Activated CD8-positive, alpha-beta memory T cell treated with anti-CD3 and anti-CD28 coated beads, Interleukin-2, amount 50 U/mL, for 24 hours (primary cell): ENCODE data around the gene GUCY1A2.
"Not testable (repeated sequence)": the region's sequence is repeated elsewhere in the genome, so short reads cannot be mapped to it uniquely, and the experiment has no call there.

ENCODE experiments used
- DNase-seq: peaks from one replicate; pipeline ENCODE4 v3.0.0-alpha.2; 2020; ENCODE audit errors: extremely low read depth

Gene GUCY1A2

DNA sequence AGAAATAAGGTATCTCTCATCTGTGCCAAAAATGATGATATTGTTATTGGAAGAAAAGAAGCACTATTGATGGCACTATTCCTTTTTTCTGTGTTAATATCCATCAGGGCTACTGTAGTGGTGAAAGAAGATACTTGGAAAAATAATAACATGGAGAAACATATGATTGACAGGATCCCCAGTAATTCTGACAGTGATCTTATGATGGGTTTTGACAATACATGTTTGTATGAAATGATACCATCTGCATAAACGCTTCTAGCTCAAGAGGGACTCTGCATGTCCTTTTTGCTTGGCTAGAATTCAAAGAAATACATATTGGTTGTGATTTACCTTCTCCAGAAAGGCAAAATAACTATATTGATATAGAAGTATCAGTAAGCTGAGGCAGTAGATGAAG lies 178.1 kb downstream of the GUCY1A2 start:
- DNase-seq, result no peak

DNA sequence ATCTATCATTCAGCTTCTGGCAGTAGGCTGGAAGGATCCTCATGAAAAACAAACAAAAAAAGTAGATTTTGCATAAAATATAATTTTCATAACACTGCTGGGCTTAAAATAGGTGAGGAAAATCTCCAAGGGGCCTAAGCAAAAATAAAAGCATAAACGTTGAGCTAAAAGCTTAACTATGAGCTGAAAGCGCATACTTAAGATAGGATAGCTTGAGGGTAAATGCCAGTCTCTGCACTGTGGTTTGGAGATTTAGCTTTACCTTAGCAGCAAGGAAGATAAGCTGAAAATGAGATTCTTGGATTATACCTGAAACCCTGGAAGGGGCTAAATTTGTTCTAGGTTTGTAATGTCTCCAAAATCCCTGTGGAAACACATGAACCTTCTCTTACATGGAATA lies 183.7 kb downstream of the GUCY1A2 start:
- no peak for DNase-seq

DNA sequence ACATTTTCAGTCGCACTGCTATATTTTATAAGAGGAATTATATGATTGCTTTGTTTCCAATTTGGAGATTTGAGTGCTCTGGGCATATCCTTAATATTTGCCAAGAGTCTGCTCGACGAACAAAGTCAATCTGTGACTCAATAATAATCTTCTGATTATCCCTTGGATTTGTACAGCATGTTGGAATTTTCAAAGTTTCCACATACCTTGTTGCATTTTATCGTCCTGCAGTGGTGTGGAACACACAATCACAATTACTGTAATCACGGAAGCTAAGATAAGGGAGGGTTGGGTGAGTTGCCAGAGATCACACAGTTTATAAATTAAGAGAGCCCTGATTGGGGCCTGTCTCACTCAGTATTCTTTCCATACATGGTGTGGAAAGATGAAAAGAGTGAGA lies 189.3 kb downstream of the GUCY1A2 start:
- DNase-seq, result no peak

DNA sequence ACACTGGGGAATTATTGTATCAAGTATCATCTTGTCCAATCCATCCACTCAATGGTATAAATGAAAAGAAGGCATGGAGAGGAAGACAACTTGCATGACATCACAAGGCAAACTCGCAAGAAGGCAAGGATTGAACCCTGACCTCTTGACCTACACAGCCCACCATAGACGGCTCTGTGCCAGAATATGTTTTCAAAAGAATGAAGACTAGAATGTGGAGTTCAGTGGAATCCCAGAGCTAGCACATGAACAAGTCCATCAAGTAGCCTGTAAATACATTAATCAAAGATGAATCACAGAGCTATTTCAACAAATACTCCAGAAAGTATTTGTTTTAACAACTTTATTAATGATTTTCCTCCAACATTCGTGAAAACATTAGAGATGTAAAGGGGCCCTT lies 189.7 kb downstream of the GUCY1A2 start:
- no peak for DNase-seq

DNA sequence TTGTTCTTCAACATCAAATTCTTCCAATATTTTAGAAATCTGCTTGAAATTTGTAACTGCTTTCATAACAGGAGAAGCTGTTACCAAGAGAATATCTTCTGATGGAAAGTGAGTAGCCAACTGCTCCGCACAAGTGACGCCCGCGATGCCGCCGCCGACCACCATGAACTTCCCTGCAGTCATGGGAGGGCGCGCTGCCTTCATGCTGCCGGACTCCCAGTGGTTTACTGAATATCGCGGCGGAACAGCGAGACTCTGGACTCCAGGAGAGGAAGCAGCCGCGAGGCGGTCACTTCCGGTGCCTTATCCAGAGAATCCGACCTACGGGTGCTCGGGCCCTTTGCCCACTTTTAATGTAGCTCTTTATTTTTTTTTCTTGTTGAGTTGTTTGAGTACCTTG lies 190.6 kb downstream of the GUCY1A2 start:
- DNase-seq, result no peak

DNA sequence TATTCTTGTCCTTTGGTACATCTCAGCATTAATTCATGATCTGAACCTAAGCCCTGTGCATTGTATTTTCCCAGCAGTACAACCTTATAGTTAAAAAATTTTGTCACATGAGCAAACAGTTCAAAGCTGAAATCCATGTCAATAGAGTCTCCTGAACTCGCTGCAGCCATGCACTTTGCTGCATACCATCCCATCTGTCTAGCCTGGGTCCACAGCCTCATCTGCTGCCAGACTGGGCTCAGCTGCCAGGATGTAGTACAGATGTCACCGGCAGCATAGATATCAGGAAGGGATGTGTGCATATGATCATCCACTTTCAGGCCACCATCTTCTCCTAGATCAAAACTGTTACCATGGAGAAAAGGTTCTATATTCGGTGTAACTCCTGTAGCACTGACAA lies 191.7 kb downstream of the GUCY1A2 start:
- DNase-seq, result not testable (repeated sequence)

DNA sequence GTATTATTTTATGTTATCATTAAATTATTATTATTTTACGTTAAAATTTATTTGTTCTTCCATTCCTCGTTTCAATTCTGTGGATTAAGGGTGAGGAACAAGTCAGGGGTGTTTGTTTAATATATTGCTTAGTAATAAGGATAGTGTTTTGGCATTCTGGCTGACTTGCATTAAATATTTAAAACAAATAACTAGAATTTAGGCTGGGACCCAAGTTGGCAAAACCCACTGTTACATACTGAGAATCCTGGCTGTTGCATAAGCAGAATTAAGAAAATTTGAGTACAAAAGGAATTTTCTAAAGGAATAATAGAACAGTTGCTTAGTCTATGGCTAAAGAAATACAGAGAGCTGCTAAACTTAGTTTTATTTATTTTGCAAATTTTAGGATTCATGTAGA lies 196.4 kb downstream of the GUCY1A2 start:
- DNase-seq, result no peak

DNA sequence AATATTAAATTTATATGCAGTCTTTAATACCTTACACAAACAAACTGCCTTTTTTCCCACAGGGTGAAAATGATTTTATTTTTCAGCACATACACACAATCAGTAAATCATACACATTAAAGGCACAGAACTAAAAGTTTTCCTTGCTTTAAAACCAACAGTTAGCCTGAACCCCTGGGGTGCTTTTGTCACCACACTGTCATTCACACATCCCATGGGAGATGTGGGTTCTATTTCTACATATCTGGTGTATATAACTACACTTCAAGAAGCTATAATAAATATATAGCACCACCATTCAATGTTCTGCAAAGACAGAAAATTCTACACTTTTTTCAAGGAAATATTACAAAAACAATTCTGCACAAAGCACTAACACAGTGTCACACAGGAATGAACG lies 197.0 kb downstream of the GUCY1A2 start:
- DNase-seq, result no peak

DNA sequence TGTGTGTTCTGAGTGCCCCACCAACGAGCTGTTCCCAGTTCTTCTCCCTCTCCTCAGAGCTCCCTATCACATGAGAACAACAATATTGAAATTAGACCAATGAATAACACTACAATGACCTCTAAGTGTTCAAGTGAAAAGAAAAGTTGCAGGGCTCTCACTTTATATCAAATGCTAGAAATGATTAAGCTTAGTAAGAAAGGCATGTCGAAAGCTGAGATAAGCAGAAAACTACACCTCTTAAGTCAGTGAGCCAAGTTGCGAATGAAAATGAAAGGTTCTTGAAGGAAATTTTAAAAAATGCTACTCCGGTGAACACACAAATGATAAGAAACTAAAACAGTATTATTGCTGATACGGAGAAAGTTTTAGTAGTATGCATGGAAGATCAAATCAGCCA lies 199.8 kb downstream of the GUCY1A2 start:
- DNase-seq, result no peak

DNA sequence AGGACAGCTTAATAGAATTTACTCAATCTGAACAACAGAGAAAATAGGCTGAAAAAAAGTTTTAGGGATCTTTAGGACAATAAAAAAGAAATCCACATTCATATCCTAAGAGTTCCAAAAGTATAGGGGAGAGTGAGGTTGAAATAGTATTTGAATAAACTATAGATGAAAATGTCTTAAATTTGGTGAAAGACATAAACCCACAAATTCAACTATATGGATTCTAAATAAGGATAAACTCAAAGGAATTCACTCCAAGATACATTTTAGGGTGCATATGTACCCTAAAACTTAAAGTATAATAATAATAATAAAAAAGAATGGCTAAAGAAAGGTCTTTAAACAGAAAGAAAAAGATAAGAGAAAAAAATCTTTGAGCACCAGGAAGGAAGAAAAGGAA lies 203.1 kb downstream of the GUCY1A2 start:
- DNase-seq, result no peak

DNA sequence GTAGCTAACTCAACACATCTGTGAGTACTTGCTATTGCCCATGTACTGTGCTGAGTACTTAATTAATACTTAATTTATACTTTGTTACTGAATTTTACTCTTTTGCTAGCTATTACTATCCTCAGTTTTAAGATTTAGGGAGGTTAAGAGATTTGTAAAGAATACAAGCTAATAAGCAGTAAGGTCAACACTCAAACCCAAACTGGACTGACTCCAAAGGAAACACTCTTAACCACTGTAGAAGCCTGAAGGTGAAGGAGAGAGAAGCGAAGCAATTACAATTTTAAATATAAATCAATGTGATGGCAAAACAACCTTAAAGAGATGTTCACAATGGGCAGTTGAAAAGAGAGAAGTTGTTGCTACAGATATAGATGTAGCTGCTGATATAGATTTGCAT lies 204.5 kb downstream of the GUCY1A2 start:
- no peak for DNase-seq

DNA sequence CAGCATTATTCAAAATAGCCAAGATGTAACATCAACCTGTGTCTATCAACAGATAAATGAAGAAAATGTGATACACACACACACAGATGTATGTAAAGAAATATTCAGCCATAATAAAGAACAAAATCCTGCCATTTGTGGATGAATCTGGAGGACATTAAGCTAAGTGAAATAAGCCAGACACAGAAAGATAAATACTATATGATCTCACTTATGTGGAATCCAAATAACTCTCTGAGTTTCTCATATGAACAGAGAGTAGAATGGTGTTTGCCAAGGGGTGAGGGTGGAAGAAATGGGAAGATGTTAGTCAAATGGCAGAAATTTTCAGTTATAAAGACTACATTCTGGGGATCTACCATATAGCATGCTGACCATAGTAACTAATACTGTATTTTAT lies 224.2 kb downstream of the GUCY1A2 start:
- DNase-seq, result no peak

DNA sequence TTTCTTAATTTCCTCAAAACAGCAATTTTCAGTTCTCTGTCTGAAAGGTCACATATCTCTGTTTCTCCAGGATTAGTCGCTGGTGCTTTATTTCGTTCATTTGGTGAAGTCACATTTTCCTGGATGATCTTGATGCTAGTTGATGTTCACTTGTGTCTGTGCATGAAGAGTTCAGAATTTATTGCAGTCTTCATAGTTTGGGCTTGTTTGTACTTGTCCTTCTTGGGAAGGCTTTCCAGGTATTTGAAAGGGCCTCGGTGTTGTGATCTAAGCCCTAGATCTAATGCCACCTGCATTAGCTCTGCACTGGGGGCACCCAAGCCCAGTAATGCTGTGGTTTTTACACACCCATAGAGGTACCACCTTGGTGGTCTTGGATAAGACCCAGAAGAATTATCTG lies 228.9 kb downstream of the GUCY1A2 start:
- no peak for DNase-seq

DNA sequence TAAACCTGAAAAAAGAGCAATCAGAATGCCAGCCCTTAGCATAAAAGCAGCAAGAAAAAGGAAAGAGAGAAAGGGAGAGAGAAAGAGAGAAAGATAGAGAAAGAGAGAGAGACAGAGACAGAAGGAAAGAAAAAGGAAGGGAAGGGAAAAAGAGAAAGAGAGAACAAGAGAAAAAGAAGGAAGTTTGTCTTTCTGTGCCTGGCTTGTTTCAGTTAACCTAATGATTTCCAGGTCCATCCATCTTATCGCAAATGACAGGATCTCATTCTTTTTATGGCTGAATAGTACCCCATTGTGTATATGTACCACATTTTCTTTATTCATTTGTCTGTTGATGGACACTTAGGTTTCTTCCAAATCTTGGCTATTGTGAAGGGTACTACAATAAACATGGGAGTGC lies 230.8 kb downstream of the GUCY1A2 start:
- no peak for DNase-seq

DNA sequence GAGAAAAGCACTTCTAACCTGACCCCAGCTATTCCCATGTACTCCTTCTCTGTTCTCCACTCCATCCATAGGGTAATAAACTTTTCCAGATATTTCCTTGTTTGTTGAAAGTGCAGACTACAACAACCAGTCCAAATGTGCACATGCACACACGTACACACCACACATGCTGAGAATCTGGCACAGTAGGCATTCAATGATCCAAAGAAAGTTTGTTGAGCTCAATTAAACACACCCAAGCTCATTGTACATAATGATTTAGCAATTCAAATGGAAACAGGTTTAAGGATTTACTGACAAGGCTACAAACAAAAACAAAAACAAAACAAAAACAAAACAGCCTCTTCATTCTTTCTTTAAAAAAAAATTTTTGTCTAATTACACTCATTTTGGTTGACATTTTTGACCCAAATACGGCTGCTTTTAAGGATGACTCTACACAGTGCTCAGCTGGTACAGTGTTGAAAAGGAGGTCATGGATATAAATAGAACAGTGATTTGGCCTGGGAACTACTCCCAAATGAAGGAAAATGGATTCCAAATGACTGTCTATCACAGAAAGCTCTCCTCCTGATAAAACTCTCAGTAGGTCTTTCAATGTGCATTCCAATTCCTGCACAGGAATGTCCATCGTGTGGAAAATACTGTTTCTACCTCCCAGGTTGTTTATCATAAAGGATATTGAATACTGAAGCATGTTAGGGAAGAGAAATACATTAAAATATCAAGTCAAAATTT lies 232.2 kb downstream of the GUCY1A2 start:
- no peak for DNase-seq

DNA sequence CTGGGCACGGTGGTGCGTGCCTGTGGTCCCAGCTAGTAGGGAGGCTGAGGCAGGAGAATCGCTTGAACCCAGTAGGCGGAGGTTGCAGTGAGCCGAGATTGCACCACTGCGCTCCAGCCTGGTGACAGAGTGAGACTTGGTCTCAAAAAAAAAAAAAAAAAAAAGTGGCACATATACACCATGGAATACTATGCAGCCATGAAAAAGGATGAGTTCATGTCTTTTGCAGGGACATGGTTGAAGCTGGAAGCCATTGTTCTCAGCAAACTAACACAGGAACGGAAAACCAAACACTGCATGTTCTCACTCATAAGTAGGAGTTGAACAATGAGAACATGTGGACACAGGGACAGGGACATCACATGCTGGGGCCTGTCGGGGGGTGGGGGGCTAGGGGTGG lies 241.0 kb downstream of the GUCY1A2 start:
- DNase-seq, result not testable (repeated sequence)

DNA sequence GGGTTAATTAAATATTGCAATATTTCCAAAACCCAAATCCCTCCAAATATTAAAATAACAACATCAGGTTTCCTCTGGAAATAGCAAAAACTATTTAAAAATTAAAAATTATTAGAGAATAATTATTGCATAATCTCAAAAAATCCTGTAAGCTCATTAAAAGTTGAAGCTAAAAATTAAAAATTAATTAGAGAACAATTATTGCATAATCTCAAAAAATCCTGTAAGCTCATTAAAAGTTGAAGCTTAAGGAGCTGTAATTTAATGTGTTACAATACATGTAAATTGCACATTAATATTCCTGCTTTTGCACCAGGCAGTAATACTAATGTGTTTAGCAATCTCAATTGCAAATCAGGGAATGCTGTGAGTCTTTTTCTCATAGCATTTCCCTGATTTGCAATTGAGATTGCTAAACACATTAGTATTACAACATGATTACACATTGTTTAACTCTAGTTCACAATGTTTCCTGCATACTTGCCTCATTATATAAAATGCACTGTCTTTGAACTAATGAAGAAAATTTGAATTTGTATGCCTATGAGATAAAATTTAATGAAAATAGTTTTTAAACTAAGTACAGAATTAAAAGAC lies 247.7 kb downstream of the GUCY1A2 start:
- DNase-seq, result no peak

DNA sequence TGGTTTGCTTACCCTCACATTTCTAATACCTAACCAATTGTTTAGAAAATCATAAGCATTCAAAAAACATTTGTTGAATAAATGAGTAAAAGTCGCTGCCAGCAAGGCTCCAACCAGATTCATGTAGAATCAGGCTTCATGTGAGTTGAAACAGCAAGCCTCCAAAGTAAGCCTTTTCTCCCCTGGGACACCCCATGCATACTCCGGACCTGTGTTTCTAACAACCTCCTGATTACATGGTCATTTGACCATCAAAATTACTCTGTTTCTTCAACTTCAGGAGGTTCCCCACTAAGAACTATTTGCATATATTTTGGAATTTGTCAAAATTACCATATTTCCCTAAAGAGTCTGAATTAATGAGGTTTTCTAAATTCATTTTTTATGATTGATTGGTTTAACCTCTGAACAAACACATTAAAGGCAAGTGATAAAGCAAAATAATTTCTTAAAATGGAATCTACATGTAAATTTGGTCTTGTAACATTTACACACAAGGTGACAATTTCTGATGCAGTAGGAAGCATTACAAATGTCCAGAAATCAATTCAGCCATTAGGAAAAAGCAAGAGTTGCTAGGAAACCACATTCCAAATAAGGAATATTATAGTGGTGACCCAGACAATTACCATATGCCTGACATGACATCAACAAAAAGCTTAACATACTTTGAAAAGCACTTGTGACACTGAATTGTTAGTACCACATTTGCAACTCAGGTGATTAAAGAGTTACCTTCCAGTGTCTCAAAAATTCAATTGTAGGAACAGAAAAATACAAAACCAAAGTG lies 252.6 kb downstream of the GUCY1A2 start:
- no peak for DNase-seq

DNA sequence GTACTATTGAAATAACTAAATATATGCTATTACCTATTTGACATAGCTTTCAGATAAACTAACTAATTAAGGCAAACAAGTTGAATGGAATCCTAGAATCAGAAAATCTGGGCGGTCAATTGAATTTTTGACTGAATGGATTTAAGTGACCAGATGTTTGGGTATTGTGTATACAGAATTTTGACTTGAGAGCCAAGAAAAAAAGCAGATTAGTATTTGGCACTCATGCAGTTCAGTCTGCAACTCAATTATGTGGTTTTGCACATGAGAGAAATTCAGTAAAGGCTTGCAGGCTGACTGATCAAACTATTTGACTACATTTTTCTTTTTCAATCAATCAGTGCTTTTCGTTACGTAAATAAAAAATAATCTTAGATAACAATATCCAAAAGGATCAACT lies 254.8 kb downstream of the GUCY1A2 start:
- no peak for DNase-seq

DNA sequence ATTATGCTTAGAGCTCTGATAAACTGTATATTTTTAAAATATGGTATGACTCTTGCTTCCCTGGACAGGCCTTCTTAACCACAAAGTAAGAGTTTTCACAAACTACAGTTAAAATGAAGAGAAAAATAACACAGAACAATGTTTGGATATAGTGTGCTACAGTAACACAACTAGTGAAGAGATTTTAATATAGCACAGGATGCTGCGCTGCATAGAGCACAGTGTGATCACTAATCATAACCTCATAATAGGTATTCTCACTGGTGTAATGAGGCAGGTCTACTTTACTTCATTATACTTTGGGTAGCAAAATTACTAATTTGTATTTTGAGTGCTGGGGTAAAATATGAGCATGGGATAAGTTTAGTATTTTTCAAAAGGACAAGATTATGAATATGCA lies 256.5 kb downstream of the GUCY1A2 start:
- no peak for DNase-seq

DNA sequence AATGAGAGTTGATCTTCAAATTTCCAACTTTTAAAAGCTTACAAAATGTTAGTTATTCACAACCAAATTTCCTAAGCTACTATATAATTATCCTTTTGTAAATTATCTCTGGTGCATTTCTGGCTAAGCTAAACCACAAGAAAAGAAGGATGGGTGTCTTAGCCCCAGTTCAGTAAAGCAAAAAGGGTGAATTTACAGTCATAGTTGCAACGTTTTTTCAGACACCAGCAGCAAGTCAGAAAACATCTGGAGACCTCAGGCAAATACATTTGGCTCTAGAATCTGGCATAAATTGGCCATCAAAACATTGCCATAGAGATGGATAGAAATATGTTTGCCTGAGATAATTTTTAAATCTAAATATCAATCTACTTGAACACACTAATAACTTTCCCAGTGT lies 257.0 kb downstream of the GUCY1A2 start:
- no peak for DNase-seq

DNA sequence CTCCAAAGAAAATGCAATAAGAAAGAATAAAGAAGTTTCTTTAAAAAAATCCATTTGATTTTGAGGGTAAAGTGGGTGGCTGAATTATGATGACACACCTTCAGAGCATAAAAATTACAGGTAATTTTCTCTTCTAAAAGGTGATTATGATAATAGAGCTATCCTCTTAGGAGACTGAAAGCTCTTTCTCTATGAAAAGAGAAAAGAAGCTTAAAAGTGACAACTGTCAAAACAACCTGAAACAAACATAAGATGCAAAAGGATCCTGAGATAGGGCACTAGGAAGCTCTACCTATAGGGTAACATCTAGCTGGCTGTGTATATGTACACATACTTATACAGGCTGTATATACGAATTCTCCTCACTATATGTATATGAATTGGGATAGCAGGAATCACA lies 270.2 kb downstream of the GUCY1A2 start:
- DNase-seq, result no peak

DNA sequence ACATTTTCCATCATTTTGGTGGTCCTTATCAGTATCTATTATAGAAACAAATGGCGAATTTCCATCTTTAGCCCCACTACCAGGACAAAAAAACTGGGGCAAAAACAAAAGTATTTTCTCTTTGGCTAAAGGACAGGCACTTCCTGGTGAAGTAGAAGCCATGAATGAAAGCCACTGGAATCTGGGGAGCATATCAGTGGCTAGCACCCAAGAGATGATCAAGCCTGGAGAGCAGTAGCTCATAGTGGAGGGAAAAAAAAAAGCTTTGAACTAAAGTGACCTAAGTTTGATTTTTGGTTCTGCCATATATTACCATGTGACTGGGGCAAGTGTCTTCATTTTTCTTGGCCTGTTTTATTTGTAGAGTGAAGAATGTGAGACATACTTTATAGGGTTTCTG lies 272.3 kb downstream of the GUCY1A2 start:
- no peak for DNase-seq
